ENCODE measurements around the gene DSCAML1.

Gene DSCAML1

GRCh38 chr11:117466966-117467365, 330.1 kb downstream of the DSCAML1 start:
- no peak for DNase-seq (ENCODE audit: extremely low read depth, low read depth)
- TF ChIP-seq CTCF (IDR thresholded peaks at IDR 0.05; ENCODE audit: low read depth, low read length) = no peak

- TF ChIP-seq CTCF (IDR thresholded peaks at IDR 0.05; ENCODE audit: low read depth, low read length) = no peak
- no peak for DNase-seq (ENCODE audit: extremely low read depth, low read depth)
Observed at GRCh38 chr11:117465236-117465997, 331.6 kb downstream of the DSCAML1 start.

GRCh38 chr11:117464778-117465177, 332.2 kb downstream of the DSCAML1 start:
- TF ChIP-seq CTCF (IDR thresholded peaks at IDR 0.05; ENCODE audit: low read depth, low read length) = no peak
- no peak for DNase-seq (ENCODE audit: extremely low read depth, low read depth)

GRCh38 chr11:117462864-117463247, 334.2 kb downstream of the DSCAML1 start:
- no peak for TF ChIP-seq CTCF (IDR thresholded peaks at IDR 0.05; ENCODE audit: low read depth, low read length)
- no peak for DNase-seq (ENCODE audit: extremely low read depth, low read depth)

- DNase-seq (ENCODE audit: extremely low read depth, low read depth) = no peak
- TF ChIP-seq CTCF (IDR thresholded peaks at IDR 0.05; ENCODE audit: low read depth, low read length) = no peak
Observed at GRCh38 chr11:117462183-117462863, 334.7 kb downstream of the DSCAML1 start.

GRCh38 chr11:117461396-117462182, 335.4 kb downstream of the DSCAML1 start:
- TF ChIP-seq CTCF (IDR thresholded peaks at IDR 0.05; ENCODE audit: low read depth, low read length) = no peak
- DNase-seq (ENCODE audit: extremely low read depth, low read depth) = no peak

GRCh38 chr11:117459979-117460300, 337.1 kb downstream of the DSCAML1 start:
- no peak for DNase-seq (ENCODE audit: extremely low read depth, low read depth)

More at GRCh38 chr11:117459979-117460300, 337.1 kb downstream of the DSCAML1 start:
- no peak for TF ChIP-seq CTCF (IDR thresholded peaks at IDR 0.05; ENCODE audit: low read depth, low read length)
